ENCODE measurements around the gene S100A10. TPM values are rescaled to one million over a fixed set of nuclear protein-coding genes. Genes with fewer than 3 reads are reported as not detected.

Gene S100A10
- total RNA-seq, 2 experiments from 2014 or later, result 208 to 220 TPM

DNA sequence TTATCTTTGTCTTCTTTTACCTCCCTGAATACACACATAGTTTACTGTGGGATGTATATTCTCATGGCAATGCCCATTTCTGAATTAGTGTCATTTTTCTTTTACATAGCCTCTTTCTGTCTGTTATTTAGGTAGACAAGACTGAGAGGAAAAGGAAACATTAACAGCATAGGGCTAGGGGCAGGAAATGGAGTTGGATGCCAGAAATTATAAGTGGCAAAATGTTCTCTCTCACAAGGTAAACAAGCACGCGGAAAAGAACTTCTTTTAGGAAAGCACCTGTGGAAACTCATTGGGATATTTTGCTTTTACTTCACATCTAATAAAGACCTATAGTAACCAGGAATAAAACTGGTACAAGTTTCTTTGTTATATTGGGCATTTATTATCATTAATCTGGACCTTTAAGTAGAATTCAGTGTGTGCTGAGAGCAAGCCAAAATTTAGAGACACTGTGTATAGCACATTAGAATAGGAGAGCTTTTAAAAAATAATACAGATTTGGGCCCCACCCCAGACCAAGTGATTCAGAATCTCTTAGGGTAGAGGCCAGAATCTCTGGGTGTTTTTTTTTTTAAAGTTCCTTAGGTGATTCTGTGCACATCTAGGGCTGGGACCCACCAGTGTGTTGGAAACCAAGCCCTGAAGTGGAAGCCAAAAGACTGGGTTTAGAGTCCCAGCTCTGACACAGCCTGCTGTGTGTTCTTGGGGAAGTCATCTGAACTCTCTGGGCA lies 32.7 kb downstream of the S100A10 start:
- intact Hi-C loops (cut with micrococcal nuclease), result no loop called here
- Mint-ChIP-seq H3K27me3 (peaks cover 5% of the 10 kb centered on the region), H3K27ac (no peak overlapping the region), H3K9me3 (no peaks in the 10 kb centered on the region), H3K4me1 (ENCODE audit: low read depth) (no peaks in the 10 kb centered on the region), H3K36me3 (ENCODE audit: low read depth) (no peaks in the 10 kb centered on the region), H3K4me3 (no peak overlapping the region)
- DNase-seq (no peak), ATAC-seq (no peak)
- TF ChIP-seq, protein P1, sequence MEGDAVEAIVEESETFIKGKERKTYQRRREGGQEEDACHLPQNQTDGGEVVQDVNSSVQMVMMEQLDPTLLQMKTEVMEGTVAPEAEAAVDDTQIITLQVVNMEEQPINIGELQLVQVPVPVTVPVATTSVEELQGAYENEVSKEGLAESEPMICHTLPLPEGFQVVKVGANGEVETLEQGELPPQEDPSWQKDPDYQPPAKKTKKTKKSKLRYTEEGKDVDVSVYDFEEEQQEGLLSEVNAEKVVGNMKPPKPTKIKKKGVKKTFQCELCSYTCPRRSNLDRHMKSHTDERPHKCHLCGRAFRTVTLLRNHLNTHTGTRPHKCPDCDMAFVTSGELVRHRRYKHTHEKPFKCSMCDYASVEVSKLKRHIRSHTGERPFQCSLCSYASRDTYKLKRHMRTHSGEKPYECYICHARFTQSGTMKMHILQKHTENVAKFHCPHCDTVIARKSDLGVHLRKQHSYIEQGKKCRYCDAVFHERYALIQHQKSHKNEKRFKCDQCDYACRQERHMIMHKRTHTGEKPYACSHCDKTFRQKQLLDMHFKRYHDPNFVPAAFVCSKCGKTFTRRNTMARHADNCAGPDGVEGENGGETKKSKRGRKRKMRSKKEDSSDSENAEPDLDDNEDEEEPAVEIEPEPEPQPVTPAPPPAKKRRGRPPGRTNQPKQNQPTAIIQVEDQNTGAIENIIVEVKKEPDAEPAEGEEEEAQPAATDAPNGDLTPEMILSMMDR (IDR thresholded peaks at IDR 0.05), result no peak
- ChIA-PET CTCF (interaction anchor here (0.7 kb wide), 1 partner anchor 20 kb away, joined by 3 read pairs; no protein-coding TSS in a partner anchor), POLR2A (interaction anchor here (0.6 kb wide), 2 partner anchors 15 to 26 kb away, joined by 3 read pairs; no protein-coding TSS in a partner anchor)

DNA sequence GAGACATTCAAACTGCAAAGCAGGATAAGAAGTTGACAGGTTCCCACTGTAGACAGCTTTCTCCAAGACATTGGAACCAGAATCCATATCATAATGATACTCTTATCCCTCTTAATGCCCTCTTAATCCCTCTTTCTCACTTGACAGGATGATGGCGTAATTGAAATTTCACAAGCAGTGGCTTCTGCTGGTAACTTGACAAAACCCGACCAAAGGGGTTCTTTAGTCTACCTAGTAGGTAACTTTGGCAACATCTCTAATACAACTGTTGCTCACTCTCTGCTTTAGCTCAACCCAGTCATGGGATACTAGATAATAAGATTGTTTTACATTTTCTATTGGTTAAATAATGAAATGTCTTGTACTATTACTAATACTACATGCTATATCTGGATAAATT lies 34.7 kb downstream of the S100A10 start:
- Mint-ChIP-seq H3K4me1 (ENCODE audit: low read depth) (no peaks in the 10 kb centered on the region), H3K36me3 (ENCODE audit: low read depth) (no peaks in the 10 kb centered on the region), H3K27me3 (no peaks in the 10 kb centered on the region), H3K27ac (no peak overlapping the region), H3K4me3 (no peak overlapping the region), H3K9me3 (no peaks in the 10 kb centered on the region)
- ATAC-seq (no peak), DNase-seq (no peak)
- intact Hi-C loops (cut with micrococcal nuclease), result no loop called here
- CTCF ChIA-PET, result interaction anchor here (1.0 to 1.2 kb wide), 2 partner anchors 9 to 25 kb away, joined by 3 to 5 read pairs; no protein-coding TSS in a partner anchor
- TF ChIP-seq, protein P1 (IDR thresholded peaks at IDR 0.05), result no peak
- POLR2A ChIA-PET, result no interaction called here

DNA sequence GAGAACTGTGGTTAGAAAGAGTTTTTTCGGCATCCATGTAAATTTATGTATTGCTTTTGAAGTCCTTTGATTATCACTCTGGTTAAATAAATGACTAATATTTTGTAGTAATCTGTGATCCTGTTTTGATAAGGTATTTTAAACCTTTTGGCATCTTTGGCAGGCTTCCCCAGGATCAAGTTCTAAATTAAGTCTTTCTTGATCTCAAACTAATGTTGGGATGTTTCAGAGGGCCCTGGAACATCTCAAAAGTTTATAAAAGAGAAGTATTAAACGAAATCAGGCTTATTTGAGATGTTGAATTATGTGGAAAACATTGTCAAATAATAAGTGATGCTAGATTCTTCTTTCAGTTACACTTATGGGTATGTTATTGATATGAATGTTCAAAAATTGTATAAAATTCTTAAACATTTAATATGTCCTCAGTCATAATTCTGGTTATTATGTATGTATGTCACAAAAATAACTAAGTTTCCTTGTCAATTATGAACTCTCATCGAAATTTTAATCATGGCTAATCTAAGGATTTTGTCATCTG lies 36.6 kb downstream of the S100A10 start:
- Mint-ChIP-seq H3K4me3 (no peak overlapping the region), H3K36me3 (ENCODE audit: low read depth) (no peaks in the 10 kb centered on the region), H3K27ac (no peak overlapping the region), H3K27me3 (no peaks in the 10 kb centered on the region), H3K9me3 (no peaks in the 10 kb centered on the region), H3K4me1 (ENCODE audit: low read depth) (no peaks in the 10 kb centered on the region)
- ATAC-seq (no peak), DNase-seq (no peak)
- POLR2A ChIA-PET, result no interaction called here
- CTCF ChIA-PET, result no interaction called here
- TF ChIP-seq, protein P1 (IDR thresholded peaks at IDR 0.05), result no peak
- intact Hi-C loops (cut with micrococcal nuclease), result no loop called here

DNA sequence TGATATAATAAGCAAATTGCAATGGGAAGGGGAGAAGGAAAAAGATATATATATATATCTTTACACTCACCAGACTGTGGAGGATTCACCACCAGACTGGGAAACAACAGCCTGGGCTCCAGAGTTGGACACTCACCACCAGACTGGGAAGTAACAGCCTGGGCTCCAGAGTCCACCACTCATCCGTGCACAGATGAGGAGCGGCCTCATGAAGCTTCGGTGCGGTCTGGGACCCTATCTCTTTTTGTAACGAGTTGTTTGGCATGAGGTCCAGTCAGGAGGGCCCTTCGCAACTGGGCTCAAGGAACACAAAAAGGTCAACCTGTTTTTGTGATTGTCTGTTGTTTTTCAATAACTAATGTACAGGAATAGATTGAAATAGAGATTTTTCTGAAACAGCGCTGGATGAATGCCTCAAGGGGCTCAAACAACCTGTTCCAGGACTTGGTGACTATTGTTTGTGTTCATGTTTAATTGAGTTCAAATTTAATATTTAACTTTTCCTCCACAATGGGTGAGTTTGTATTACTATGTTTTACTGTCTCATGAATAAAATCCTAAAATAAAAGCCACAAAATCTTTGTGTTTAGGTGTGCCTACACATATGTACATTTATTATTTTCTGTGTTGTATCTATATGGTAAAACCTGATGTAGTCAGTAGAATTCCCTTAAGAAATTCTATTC lies 40.1 kb downstream of the S100A10 start:
- intact Hi-C loops (cut with micrococcal nuclease), result no loop called here
- no peaks in the 10 kb centered on the region for H3K27me3 Mint-ChIP-seq
- POLR2A ChIA-PET, result interaction anchor here (0.6 to 1.1 kb wide), 2 partner anchors 15 to 44 kb away, joined by 3 read pairs; partner anchors contain the start of gene THEM4
- DNase-seq (no peak), ATAC-seq (no peak)
- TF ChIP-seq, protein P1 (IDR thresholded peaks at IDR 0.05), result no peak
- no peaks in the 10 kb centered on the region for H3K9me3 Mint-ChIP-seq
- H3K4me1 Mint-ChIP-seq (ENCODE audit: low read depth), result no peaks in the 10 kb centered on the region
- CTCF ChIA-PET, result interaction anchor here (1.0 to 2.5 kb wide), 10 partner anchors 14 to 43 kb away, joined by 3 to 19 read pairs (median 5); no protein-coding TSS in a partner anchor
- H3K36me3 Mint-ChIP-seq (ENCODE audit: low read depth), result no peaks in the 10 kb centered on the region
- no peak overlapping the region for H3K27ac Mint-ChIP-seq
- H3K4me3 Mint-ChIP-seq, result no peak overlapping the region

Data from activated CD8-positive, alpha-beta T cell treated with anti-CD3 and anti-CD28 coated beads for 36 hours (primary cell).